ENCODE results near the gene PDCD6IP.

PDCD6IP gene

DNA sequence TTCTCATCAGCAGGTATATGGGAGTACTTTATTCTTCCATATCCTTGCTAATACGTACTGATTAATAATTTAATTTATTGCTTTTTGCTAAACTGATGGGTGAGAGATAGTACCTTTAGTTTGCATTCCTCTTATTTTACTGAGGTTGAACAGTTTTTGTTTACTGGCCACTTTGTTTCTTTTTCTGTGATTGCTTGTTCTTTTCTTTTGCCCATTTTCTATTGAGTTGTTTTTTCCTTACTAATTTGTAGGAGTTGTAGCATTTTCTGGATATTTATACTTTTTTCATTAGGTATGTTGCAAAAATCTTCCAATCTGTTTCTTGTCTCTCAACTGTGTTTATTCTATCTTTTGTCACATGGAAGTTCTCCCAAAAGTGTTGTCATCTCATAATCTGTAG, 4.8 kb downstream of the PDCD6IP start:
- H3K27me3 ChIP-seq (replicated peaks; ENCODE audit: insufficient read depth, low read length), result no peaks in the 10 kb centered on the region
- no peak overlapping the region for H2AFZ ChIP-seq (ENCODE audit: low read length)
- H3K79me2 ChIP-seq (ENCODE audit: low read length), result peaks cover 94% of the 10 kb centered on the region
- H3K4me1 ChIP-seq (ENCODE audit: low read length), result peaks cover 17% of the 10 kb centered on the region
- H3K27ac ChIP-seq (ENCODE audit: low read length), result no peak overlapping the region
- no peak for DNase-seq
- no peaks in the 10 kb centered on the region for H3K9me3 ChIP-seq (replicated peaks; ENCODE audit: insufficient read depth, low read length)
- H3K4me2 ChIP-seq (ENCODE audit: low read depth, low read length), result no peak overlapping the region
- no peak overlapping the region for H3K4me3 ChIP-seq (ENCODE audit: low read length)
- no peaks in the 10 kb centered on the region for H3K9me2 ChIP-seq (replicated peaks; ENCODE audit: insufficient read depth, low read length)
- H3F3A ChIP-seq (ENCODE audit: insufficient read depth, low read length), result peaks cover 8% of the 10 kb centered on the region; the same call in 1 of the 2 replicates
- no peak overlapping the region for H3K9ac ChIP-seq (ENCODE audit: low read length)
- H3K36me3 ChIP-seq (replicated peaks; ENCODE audit: insufficient read depth, low read length), result 0 out of 2 replicates have a peak, but pooled peaks cover 4% of the 10 kb centered on the region
- H4K20me1 ChIP-seq (ENCODE audit: insufficient read depth, low read length), result 0 out of 2 replicates have a peak, but pooled peaks cover 3% of the 10 kb centered on the region
- TF ChIP-seq, protein P1, sequence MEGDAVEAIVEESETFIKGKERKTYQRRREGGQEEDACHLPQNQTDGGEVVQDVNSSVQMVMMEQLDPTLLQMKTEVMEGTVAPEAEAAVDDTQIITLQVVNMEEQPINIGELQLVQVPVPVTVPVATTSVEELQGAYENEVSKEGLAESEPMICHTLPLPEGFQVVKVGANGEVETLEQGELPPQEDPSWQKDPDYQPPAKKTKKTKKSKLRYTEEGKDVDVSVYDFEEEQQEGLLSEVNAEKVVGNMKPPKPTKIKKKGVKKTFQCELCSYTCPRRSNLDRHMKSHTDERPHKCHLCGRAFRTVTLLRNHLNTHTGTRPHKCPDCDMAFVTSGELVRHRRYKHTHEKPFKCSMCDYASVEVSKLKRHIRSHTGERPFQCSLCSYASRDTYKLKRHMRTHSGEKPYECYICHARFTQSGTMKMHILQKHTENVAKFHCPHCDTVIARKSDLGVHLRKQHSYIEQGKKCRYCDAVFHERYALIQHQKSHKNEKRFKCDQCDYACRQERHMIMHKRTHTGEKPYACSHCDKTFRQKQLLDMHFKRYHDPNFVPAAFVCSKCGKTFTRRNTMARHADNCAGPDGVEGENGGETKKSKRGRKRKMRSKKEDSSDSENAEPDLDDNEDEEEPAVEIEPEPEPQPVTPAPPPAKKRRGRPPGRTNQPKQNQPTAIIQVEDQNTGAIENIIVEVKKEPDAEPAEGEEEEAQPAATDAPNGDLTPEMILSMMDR (IDR thresholded peaks at IDR 0.05; ENCODE audit: low read length), result no peak
- TF ChIP-seq EZH2 (optimal IDR thresholded peaks at IDR 0.05; ENCODE audit: low read depth, low read length), result no peak
- TF ChIP-seq EZH2phosphoT487 (IDR thresholded peaks at IDR 0.05; ENCODE audit: low read length), result no peak

DNA sequence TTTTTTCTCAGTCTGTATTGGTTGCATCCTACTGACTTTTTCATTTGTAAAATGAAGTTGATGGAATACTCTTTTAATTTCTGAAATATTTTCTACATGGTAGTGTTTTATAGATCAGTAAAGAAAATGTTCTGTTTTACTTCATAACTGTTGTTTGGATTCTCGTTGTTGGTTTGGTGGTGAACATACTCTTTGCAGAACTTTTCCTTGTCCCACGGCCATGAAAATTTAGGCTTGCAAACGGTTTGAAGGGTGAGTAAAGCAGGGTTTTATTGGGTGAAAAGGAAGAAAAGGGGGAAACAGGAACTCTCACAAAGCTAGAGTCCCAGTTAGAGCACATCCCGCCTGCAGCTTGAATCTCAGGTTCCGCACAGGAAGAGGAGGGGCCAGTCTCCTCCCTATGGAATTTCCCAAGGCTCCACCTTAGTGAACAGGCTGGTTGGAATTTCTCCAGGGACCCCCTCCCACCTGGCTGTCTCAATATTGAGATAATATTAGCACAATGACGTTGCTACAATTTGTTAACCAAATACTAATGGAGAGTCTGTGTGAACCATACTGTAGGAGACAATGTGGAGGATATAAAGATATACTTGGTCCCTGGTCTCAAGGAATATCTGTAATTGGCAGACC, 5.6 kb downstream of the PDCD6IP start:
- Histone ChIP-seq H3K9ac (ENCODE audit: low read length) (no peak overlapping the region), H3K9me3 (replicated peaks; ENCODE audit: insufficient read depth, low read length) (no peaks in the 10 kb centered on the region), H3K79me2 (ENCODE audit: low read length) (peaks cover 96% of the 10 kb centered on the region), H3K9me2 (replicated peaks; ENCODE audit: insufficient read depth, low read length) (no peaks in the 10 kb centered on the region), H3K4me3 (ENCODE audit: low read length) (no peak overlapping the region), H4K20me1 (ENCODE audit: insufficient read depth, low read length) (0 out of 2 replicates have a peak, but pooled peaks cover 5% of the 10 kb centered on the region), H3F3A (ENCODE audit: insufficient read depth, low read length) (peaks cover 2% of the 10 kb centered on the region; the same call in 1 of the 2 replicates), H3K4me1 (ENCODE audit: low read length) (peaks cover 20% of the 10 kb centered on the region), H3K27ac (ENCODE audit: low read length) (no peak overlapping the region), H2AFZ (ENCODE audit: low read length) (no peak overlapping the region), H3K27me3 (replicated peaks; ENCODE audit: insufficient read depth, low read length) (no peaks in the 10 kb centered on the region), H3K4me2 (ENCODE audit: low read depth, low read length) (no peak overlapping the region), H3K36me3 (replicated peaks; ENCODE audit: insufficient read depth, low read length) (0 out of 2 replicates have a peak, but pooled peaks cover 4% of the 10 kb centered on the region)
- TF ChIP-seq, protein P1 (IDR thresholded peaks at IDR 0.05; ENCODE audit: low read length), result no peak
- no peak for TF ChIP-seq EZH2 (optimal IDR thresholded peaks at IDR 0.05; ENCODE audit: low read depth, low read length)
- TF ChIP-seq EZH2phosphoT487 (IDR thresholded peaks at IDR 0.05; ENCODE audit: low read length), result no peak
- no peak for DNase-seq

DNA sequence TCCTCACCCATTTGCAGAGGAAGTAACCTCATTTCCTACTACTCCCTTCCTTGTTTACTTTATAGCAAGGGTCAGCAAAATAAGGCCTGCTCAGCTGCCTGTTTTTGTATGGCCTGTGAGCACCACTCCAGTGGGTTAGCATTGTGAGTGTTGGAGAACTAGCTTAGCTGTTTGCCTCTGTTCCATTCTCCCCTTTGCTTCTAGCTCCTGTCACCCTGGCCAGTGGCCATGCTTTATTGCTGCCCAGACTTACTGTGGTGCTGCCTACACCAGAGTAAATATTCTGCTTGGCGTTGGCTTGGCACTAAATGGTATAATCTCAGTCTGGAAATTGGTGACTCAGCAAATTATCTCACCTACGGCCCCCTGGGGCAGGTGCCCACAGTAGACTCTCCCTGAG, 8.8 kb downstream of the PDCD6IP start:
- H3K79me2 ChIP-seq (ENCODE audit: low read length), result peaks cover 98% of the 10 kb centered on the region
- TF ChIP-seq EZH2phosphoT487 (IDR thresholded peaks at IDR 0.05; ENCODE audit: low read length), result no peak
- no peak for TF ChIP-seq EZH2 (optimal IDR thresholded peaks at IDR 0.05; ENCODE audit: low read depth, low read length)
- TF ChIP-seq, protein P1 (IDR thresholded peaks at IDR 0.05; ENCODE audit: low read length), result no peak
- peaks cover 13% of the 10 kb centered on the region; the same call in 1 of the 2 replicates for H4K20me1 ChIP-seq (ENCODE audit: insufficient read depth, low read length)
- H2AFZ ChIP-seq (ENCODE audit: low read length), result no peak overlapping the region
- DNase-seq, result no peak
- H3K9me3 ChIP-seq (replicated peaks; ENCODE audit: insufficient read depth, low read length), result no peaks in the 10 kb centered on the region
- H3K9me2 ChIP-seq (replicated peaks; ENCODE audit: insufficient read depth, low read length), result no peaks in the 10 kb centered on the region
- peaks cover 16% of the 10 kb centered on the region for H3K4me1 ChIP-seq (ENCODE audit: low read length)
- peak overlapping the region; percentile 12; the same call in 1 of the 2 replicates for H3K4me2 ChIP-seq (ENCODE audit: low read depth, low read length)
- H3K36me3 ChIP-seq (replicated peaks; ENCODE audit: insufficient read depth, low read length), result 0 out of 2 replicates have a peak, but pooled peaks cover 4% of the 10 kb centered on the region
- H3K4me3 ChIP-seq (ENCODE audit: low read length), result no peak overlapping the region
- no peaks in the 10 kb centered on the region for H3F3A ChIP-seq (ENCODE audit: insufficient read depth, low read length)
- H3K9ac ChIP-seq (ENCODE audit: low read length), result no peak overlapping the region
- H3K27ac ChIP-seq (ENCODE audit: low read length), result no peak overlapping the region
- H3K27me3 ChIP-seq (replicated peaks; ENCODE audit: insufficient read depth, low read length), result no peaks in the 10 kb centered on the region

All from MM.1S (cell line).